AG09309 (cell line): Measurements from ENCODE around the gene HNRNPDL.
A peak's percentile ranks its signal among the peaks of the same experiment; 100 is the strongest.
"Not testable (repeated sequence)": the region's sequence is repeated elsewhere in the genome, so short reads cannot be mapped to it uniquely, and the experiment has no call there.

Source experiments
- DNase-seq: peaks from one replicate; pipeline ENCODE4 v3.0.0-alpha.2; 2010; ENCODE audit warnings: low read depth
- H3K4me3 ChIP-seq: 2 replicates; pipeline ENCODE4 v1.5.1; 2011; ENCODE audit warnings: mild to moderate bottlenecking, low read depth, low read length, moderate library complexity; ENCODE audit not compliant: control insufficient read depth
- TF ChIP-seq, protein P1 (sequence below): IDR thresholded peaks from 2 replicates; pipeline ENCODE4 v1.5.1; 2011; ENCODE audit warnings: mild to moderate bottlenecking, low read depth, low read length, inconsistent platforms; ENCODE audit not compliant: insufficient read depth, control insufficient read depth; ENCODE audit errors: missing control alignments

Gene HNRNPDL

DNA sequence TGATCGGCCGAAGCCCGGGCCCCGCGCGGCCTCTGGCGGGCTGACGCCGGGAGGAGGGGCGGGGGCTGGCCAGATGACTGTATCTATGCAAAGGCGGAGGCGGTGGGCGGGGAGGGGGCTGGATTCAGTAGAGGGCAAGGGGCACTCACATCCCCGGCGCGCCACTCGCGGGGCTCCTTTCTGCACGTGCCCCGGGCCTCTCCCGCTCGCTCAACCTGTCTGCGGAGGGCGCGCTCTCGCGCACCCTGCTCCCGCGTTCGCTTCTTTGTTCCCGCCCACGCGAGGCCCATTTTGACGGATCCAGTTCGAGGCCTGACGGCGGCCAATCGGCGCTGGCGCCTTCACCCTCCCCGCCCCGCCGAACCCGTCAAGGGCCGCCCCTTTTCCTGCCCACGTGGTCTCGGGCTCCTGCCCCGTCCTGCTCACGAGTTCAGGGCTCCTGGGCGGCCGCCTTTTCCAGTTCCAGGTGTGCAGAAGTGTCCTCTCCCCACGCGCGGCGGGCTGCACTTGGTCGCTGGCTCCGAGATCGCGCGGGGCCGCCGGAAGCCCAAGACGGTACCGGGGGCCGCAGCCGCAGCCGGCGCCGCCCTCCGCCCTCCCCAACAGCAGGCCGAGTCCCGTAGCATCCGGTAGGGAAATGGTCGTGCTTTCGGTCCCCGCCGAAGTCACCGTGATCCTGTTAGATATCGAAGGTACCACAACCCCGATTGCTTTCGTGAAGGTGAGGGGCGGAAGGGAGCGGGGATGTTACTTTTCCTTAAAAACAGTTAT, at the start of gene HNRNPDL, which contains the start of gene ENOPH1:
Gene HNRNPDL, minus strand, starts transcription at position 270 of the 771 bp plus-strand sequence. CDS start 772 bp downstream, outside the sequence.
Gene ENOPH1, plus strand, starts transcription at position 398 of the 771 bp plus-strand sequence. Its CDS starts 240 bp downstream, at position 638.
- H3K4me3 ChIP-seq: peak within 1 kb of the TSS; percentile 98
- DNase-seq: peak; percentile 69
- TF ChIP-seq, protein P1, sequence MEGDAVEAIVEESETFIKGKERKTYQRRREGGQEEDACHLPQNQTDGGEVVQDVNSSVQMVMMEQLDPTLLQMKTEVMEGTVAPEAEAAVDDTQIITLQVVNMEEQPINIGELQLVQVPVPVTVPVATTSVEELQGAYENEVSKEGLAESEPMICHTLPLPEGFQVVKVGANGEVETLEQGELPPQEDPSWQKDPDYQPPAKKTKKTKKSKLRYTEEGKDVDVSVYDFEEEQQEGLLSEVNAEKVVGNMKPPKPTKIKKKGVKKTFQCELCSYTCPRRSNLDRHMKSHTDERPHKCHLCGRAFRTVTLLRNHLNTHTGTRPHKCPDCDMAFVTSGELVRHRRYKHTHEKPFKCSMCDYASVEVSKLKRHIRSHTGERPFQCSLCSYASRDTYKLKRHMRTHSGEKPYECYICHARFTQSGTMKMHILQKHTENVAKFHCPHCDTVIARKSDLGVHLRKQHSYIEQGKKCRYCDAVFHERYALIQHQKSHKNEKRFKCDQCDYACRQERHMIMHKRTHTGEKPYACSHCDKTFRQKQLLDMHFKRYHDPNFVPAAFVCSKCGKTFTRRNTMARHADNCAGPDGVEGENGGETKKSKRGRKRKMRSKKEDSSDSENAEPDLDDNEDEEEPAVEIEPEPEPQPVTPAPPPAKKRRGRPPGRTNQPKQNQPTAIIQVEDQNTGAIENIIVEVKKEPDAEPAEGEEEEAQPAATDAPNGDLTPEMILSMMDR: no peak

DNA sequence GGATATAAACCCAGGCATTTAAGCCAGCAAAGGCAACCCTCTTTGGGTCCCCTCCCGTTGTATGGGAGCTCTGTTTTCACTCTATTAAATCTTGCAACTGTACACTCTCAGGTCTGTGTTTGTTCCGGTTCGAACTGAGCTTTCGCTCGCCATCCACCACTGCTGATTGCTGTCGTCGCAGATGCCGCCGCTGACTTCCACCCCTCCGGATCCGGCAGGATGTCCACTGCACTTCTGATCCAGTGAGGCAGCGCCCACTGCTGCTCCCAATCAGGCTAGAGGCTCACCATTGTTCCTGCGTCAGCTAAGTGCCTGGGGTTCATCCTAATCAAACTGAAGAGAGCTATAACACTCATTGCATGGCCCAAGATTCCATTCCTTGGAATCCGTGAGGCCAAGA, 49.3 kb upstream of the HNRNPDL start:
- DNase-seq: no peak
- no peak overlapping the region for H3K4me3 ChIP-seq
- TF ChIP-seq, protein P1: no peak

DNA sequence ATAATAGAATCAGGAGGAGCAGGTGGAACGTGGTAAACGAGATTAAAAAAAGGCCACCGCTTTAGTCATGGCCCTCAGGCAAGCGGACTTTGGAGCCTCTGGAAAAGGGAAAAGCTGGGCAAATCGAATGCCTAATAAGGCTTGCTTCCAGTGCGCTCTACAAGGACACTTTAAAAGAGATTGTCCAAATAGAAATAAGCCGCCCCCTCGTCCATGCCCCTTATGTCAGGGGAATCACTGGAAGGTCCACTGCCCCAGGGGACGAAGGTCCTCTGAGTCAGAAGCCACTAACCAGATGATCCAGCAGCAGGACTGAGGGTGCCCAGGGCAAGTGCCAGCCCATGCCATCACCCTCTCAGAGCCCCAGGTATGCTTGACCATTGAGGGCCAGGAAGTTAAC, 47.2 kb upstream of the HNRNPDL start:
- not testable (repeated sequence) for H3K4me3 ChIP-seq, DNase-seq

DNA sequence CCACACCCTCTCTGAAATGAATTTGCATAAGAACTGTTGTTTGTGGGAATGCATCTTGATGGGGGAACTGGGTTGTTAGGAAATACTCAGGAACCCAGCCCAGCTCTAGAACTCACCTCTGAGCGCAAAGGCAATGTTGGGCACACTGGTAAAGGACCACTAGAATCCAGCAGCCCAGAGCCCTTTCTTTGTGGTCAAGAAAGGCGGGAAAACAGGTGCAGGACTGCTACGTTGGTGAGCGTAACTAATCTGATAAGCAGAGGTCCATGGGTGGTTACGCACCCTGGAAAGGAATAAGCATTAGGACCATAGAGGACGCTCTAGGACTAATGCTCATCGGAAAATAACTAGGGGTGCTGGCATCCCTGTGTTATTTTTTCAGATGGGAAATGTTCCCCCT, 45.7 kb upstream of the HNRNPDL start:
- not testable (repeated sequence) for H3K4me3 ChIP-seq, DNase-seq

DNA sequence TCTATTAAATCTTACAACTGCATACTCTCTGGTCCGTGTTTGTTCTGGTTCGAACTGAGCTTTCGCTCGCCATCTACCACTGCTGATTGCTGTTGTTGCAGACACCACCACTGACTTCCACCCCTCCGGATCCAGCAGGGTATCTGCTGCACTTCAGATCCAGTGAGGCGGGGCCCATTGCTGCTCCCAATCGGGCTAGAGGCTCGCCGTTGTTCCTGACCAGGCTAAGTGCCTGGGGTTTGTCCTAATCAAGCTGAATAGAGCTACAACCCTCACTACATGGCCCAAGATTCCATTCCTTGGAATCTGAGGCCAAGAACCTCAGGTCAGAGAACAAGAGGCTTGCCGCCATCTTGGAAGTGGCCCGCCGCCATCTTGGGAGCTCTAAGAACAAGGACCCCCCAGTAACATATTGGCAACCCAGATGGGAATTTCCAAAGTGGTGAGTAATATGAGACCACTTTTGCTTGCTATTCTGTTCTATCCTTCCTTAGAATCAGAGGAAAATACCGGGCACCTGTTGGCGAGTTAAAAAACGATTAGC, 43.4 kb upstream of the HNRNPDL start:
- TF ChIP-seq, protein P1: no peak
- DNase-seq: no peak
- H3K4me3 ChIP-seq: no peak overlapping the region

DNA sequence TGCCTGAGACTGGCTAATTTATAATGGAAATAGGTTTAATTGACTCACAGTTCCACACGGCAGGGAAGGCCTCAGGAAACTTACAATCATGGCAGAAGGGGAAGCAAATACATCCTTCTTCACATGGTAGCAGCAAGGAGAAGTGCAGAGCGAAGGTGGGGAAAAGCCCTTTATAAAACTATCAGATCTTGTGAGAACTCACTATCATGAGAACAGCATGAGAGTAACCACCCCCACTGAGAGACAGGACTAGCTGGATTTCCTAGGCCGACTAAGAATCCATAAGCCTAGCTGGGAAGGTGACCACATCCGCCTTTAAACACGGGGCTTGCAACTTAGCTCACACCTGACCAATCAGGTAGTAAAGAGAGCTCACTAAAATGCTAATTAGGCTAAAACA, 42.8 kb upstream of the HNRNPDL start:
- not testable (repeated sequence) for DNase-seq, H3K4me3 ChIP-seq

DNA sequence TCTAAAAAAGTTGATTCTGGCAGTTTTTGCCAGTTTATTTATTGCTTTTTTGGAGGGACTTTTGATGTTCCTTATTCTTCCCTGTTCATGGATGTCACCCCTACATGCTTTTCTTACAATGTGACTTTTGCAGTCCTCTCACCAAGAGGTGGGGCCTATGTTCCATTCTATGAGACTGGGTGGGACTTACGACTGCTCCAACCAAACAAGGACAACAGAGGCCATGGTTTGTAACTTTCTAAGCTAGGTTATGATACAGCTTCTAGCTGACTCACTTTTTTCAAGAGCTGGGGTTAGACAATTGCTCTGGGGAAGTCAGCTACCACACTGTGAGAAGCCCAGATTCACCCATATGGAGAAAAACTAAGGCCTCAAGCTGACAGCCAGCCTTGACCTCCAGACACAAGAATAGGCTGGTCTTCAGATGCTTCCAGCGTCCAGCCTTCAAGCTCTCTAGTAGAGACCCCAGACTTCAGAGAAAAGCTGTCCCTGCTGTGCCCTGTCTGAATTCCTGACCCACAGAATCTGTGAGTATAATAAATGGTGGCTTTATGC, 39.6 kb upstream of the HNRNPDL start:
- no peak overlapping the region for H3K4me3 ChIP-seq
- TF ChIP-seq, protein P1: no peak
- DNase-seq: peak; percentile 52

DNA sequence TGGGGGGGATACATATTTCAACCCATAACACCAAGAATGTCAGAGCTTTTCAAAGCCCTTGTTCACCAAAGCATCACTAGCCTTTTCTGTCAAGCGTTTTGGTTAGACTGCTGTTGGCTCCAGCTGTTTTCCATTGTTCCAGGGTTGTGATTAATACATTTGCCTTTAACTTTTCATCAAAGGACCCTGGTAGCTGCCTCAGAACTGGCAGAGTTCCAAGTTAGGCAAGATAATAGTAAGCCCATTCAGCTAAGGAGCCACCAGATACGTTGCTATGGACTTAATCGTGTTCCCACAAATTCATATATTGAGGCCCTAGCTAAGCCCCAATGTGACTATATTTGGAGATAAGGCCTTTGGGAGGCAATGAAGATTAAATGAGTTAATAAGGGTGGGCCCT, 37.2 kb upstream of the HNRNPDL start:
- H3K4me3 ChIP-seq: no peak overlapping the region
- DNase-seq: no peak
- TF ChIP-seq, protein P1: no peak
